ENCODE results near the gene ACSF3.

ACSF3 gene

DNA sequence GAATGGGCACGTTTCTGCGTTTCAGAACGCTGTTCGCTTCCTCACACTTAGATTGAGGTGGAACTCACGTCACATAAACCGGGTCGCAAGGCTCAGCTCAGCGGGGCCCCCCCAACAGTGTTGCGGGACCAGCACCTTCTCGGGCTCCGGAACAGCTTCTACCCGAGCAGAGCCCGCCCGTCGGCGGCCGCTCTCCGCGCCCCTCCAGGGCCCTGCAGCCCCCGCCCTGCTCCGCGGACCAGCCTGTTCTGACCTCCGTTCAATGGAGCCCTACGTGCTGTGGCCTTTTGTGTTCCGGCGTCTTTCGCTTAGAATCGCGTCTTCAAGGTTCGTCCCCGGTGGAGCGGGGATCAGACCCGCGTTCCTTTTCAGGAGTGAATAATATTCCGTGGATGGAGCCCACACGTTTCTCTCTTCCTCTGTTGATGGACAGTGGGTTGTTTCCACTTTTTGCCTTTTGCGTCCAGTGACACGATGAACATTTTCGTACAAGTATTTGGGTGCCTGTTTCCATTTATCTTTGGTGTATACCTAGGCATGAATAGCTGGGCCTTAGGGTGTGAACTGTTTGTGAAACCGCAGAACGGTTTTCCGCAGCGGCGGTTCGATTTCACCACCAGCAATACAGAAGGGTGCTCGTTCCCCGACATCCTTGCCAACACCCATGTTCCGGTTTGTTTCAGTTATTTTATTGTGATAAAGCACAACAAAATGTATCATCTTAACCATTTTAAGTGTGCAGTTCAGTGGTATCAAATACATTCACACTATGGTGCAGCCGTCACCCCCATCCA is 109.0 kb downstream of the ACSF3 start:
- peaks cover 6% of the 10 kb centered on the region for H3K36me3 Mint-ChIP-seq (ENCODE audit: insufficient read depth)
- DNase-seq (ENCODE audit: low spot score in 2 of 2) (no peak), ATAC-seq (replicated peaks; ENCODE audit: extremely low read depth, poor library complexity, severe bottlenecking) (no peak)
- H3K4me3 Mint-ChIP-seq = peak overlapping the region; percentile 64
- no peaks in the 10 kb centered on the region for H3K9me3 Mint-ChIP-seq
- H3K27ac Mint-ChIP-seq (ENCODE audit: low read depth) = no peak overlapping the region
- H3K27me3 Mint-ChIP-seq = peaks cover 59% of the 10 kb centered on the region
- peaks cover 10% of the 10 kb centered on the region for H3K4me1 Mint-ChIP-seq
